Tibial nerve (tissue), 3 donors: ENCODE measurements around the gene STOX1.
"Not testable (repeated sequence)": the region's sequence is repeated elsewhere in the genome, so short reads cannot be mapped to it uniquely, and the experiment has no call there.

ENCODE experiments used
- POLR2A ChIP-seq, 2 donors: fragments of 450-650 bp; IDR thresholded peaks; one replicate each; pipeline ENCODE4 v1.6.1; 2017; ENCODE audit warnings: antibody characterized with exemption in 2 of 2, mild to moderate bottlenecking in 2 of 2, moderate library complexity in 2 of 2
- TF ChIP-seq, protein P1 (sequence below), 5 experiments: fragments of 200-600 bp in 3 of 5; fragments of 450-650 bp in 2 of 5; sonication (generic) in 3 of 5; IDR thresholded peaks; one replicate each; pipeline ENCODE4 v1.5.1; 2016 to 2019; ENCODE audit warnings: antibody characterized with exemption in 5 of 5, mild to moderate bottlenecking in 3 of 5, moderate library complexity in 2 of 5

GRCh38 chr10:68929157-68929556, 101.8 kb downstream of the STOX1 start:
- TF ChIP-seq POLR2A (IDR thresholded peaks at IDR 0.05): not testable (repeated sequence)
- TF ChIP-seq, protein P1, sequence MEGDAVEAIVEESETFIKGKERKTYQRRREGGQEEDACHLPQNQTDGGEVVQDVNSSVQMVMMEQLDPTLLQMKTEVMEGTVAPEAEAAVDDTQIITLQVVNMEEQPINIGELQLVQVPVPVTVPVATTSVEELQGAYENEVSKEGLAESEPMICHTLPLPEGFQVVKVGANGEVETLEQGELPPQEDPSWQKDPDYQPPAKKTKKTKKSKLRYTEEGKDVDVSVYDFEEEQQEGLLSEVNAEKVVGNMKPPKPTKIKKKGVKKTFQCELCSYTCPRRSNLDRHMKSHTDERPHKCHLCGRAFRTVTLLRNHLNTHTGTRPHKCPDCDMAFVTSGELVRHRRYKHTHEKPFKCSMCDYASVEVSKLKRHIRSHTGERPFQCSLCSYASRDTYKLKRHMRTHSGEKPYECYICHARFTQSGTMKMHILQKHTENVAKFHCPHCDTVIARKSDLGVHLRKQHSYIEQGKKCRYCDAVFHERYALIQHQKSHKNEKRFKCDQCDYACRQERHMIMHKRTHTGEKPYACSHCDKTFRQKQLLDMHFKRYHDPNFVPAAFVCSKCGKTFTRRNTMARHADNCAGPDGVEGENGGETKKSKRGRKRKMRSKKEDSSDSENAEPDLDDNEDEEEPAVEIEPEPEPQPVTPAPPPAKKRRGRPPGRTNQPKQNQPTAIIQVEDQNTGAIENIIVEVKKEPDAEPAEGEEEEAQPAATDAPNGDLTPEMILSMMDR (IDR thresholded peaks at IDR 0.05): not testable (repeated sequence)
